BLaER1 (cell line): ENCODE data around the gene EVI5L.
"Not testable (repeated sequence)": the region's sequence is repeated elsewhere in the genome, so short reads cannot be mapped to it uniquely, and the experiment has no call there.

ENCODE experiments used
- H3K27ac ChIP-seq: shearing (Covaris generic); formaldehyde crosslinking; 2 replicates; pipeline ENCODE4 v1.8.1; 2022
- H3K27me3 ChIP-seq: shearing (Covaris generic); formaldehyde crosslinking; 2 replicates; pipeline ENCODE4 v1.8.1; 2022
- H3K36me3 ChIP-seq: shearing (Covaris generic); formaldehyde crosslinking; 2 replicates; pipeline ENCODE4 v1.8.1; 2022
- H3K4me1 ChIP-seq: shearing (Covaris generic); formaldehyde crosslinking; 2 replicates; pipeline ENCODE4 v1.8.1; 2022
- H3K4me2 ChIP-seq: shearing (Covaris generic); formaldehyde crosslinking; 2 replicates; pipeline ENCODE4 v1.8.1; 2022
- H3K4me3 ChIP-seq: shearing (Covaris generic); formaldehyde crosslinking; 2 replicates; pipeline ENCODE4 v1.8.1; 2022
- H3K9ac ChIP-seq: shearing (Covaris generic); formaldehyde crosslinking; 2 replicates; pipeline ENCODE4 v1.8.1; 2022
- H3K9me3 ChIP-seq: shearing (Covaris generic); formaldehyde crosslinking; 2 replicates; pipeline ENCODE4 v1.8.1; 2022
- H4K20me1 ChIP-seq: shearing (Covaris generic); formaldehyde crosslinking; 2 replicates; pipeline ENCODE4 v1.8.1; 2022
- Cebpa-rat ChIP-seq: shearing (Covaris generic); IDR thresholded peaks from 2 replicates; pipeline ENCODE4 v1.8.1; 2022

The EVI5L gene

DNA sequence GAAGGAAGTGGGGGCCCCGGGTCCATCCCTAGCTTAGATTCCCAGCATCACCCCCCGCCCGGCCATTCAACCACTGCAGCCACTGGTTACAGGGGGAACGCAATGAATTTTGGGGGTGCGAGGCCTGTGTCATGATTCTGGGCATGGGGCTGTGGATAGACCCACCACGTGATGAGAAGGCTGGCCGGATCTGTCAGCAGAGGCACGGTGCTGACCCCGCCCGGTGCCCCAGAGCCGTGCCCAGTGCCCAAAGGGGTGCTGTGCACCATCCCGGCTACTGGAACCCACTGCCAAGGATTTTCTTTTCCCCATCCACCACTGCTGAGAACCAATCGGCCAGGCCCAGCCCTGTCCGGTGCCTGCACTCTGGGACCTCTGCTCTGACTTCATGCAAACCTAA lies 39.6 kb upstream of the EVI5L start:
- H3K4me1 ChIP-seq = peaks cover 21% of the 10 kb centered on the region; the same call in 1 of the 2 replicates
- H3K9me3 ChIP-seq = peaks cover 7% of the 10 kb centered on the region
- no peak overlapping the region for H3K9ac ChIP-seq
- no peak overlapping the region for H3K4me3 ChIP-seq
- peaks cover 9% of the 10 kb centered on the region; the same call in 1 of the 2 replicates for H4K20me1 ChIP-seq
- no peak for TF ChIP-seq Cebpa-rat
- H3K27ac ChIP-seq = no peak overlapping the region
- H3K27me3 ChIP-seq = peaks cover 42% of the 10 kb centered on the region
- H3K4me2 ChIP-seq = no peak overlapping the region
- no peaks in the 10 kb centered on the region for H3K36me3 ChIP-seq

DNA sequence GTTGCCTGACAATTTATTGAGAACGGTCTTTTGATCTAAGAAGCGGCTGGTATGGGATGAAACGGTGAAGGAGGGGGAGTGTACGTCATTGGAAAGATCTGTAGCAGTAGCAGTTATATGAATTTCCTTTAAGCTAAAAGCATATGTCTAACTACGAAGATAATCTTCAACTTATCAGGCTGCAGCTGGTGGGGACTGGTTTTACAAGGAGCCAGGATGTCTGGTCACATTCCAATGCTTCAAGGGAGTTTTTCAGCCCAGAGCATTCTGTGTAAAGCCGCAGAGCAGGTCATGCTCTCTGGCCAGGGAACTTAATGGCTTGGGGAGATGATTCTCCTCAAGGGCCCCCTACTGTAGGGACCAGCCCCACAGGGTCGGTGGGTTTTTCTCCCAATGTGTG lies 37.7 kb upstream of the EVI5L start:
- TF ChIP-seq Cebpa-rat = no peak
- Histone ChIP-seq H3K9me3 (peaks cover 7% of the 10 kb centered on the region), H4K20me1 (peaks cover 9% of the 10 kb centered on the region; the same call in 1 of the 2 replicates), H3K4me3 (no peak overlapping the region), H3K27ac (no peak overlapping the region), H3K4me1 (peaks cover 22% of the 10 kb centered on the region; the same call in 1 of the 2 replicates), H3K36me3 (no peaks in the 10 kb centered on the region), H3K27me3 (peaks cover 35% of the 10 kb centered on the region), H3K4me2 (peak overlapping the region; percentile 22), H3K9ac (no peak overlapping the region)

DNA sequence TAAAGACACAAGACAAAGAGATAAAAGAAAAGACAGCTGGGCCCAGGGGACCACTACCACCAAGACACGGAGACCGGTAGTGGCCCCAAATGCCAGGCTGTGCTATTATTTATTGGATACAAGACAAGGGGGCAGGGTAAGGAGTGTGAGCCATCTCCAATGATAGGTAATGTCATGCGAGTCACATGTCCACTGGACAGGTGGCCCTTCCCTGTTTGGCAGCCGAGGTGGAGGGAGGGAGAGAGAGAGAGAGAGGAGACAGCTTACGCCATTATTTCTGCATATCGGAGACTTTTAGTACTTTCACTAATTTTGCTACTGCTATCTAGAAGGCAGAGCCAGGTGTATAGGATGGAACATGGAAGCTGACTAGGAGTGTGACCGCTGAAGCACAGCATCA lies 37.3 kb upstream of the EVI5L start:
- H3K27ac ChIP-seq, H3K9me3 ChIP-seq, H3K9ac ChIP-seq, H4K20me1 ChIP-seq, H3K4me3 ChIP-seq, H3K36me3 ChIP-seq: not testable (repeated sequence)
- H3K4me1 ChIP-seq = peaks cover 26% of the 10 kb centered on the region; the same call in 1 of the 2 replicates
- peak overlapping the region; percentile 22 for H3K4me2 ChIP-seq
- H3K27me3 ChIP-seq = peaks cover 31% of the 10 kb centered on the region

DNA sequence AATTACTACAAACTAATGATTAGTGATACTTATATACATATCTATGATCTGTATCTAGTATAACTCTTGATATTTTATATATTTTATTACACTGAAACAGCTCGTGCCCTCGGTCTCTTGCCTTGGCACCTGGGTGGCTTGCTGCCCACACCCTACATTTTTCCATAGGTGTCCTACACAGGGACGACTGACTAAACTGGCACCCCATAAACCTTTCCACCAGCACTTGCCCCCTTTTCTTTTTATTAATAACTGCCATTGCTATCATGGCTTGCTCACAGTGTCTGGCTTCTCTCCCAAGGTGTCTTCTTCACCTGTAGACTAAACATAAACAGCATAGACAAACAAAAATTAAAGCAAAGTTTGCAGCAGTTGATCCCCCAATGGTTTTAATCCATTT lies 36.5 kb upstream of the EVI5L start:
- Histone ChIP-seq H3K9me3 (peaks cover 7% of the 10 kb centered on the region), H3K36me3 (no peaks in the 10 kb centered on the region), H3K4me2 (no peak overlapping the region), H4K20me1 (no peaks in the 10 kb centered on the region; the same call in 1 of the 2 replicates), H3K4me1 (peaks cover 26% of the 10 kb centered on the region; the same call in 1 of the 2 replicates), H3K9ac (no peak overlapping the region), H3K27ac (no peak overlapping the region), H3K4me3 (no peak overlapping the region), H3K27me3 (peaks cover 23% of the 10 kb centered on the region)
- TF ChIP-seq Cebpa-rat = no peak

DNA sequence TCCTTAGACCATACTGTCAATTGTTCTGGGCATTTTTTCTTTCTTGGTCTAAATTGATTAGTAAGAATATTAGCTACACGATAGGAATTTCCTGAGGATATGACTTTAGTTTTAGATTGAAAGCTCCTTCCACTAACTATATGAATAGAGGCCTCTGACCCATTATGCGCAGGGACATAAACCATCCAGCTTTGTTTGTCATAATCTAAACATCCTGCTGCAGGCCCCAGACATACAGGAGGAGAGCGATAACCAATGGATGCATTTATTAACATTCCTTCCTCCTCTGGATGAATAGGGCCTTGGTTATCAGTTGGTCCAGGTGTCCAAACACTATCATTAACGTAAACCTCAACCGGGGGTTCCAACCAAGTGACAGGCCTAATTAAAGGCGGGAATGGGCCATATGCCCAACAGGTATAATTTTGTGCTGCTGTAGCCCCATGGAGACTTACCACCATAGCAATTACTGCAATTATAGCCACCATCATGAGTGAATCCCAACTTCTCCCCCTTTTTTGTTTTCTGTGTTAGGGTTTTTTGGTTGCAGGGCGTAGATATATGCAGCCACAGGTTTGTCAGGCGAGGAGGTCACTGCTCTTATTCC lies 34.4 kb upstream of the EVI5L start:
- H3K4me3 ChIP-seq = no peak overlapping the region
- H3K4me2 ChIP-seq = no peak overlapping the region
- no peaks in the 10 kb centered on the region for H3K36me3 ChIP-seq
- H4K20me1 ChIP-seq = no peaks in the 10 kb centered on the region; the same call in 1 of the 2 replicates
- TF ChIP-seq Cebpa-rat = no peak
- H3K27me3 ChIP-seq = peaks cover 12% of the 10 kb centered on the region
- peaks cover 34% of the 10 kb centered on the region for H3K4me1 ChIP-seq
- no peak overlapping the region for H3K9ac ChIP-seq
- no peak overlapping the region for H3K27ac ChIP-seq
- H3K9me3 ChIP-seq = peaks cover 7% of the 10 kb centered on the region

DNA sequence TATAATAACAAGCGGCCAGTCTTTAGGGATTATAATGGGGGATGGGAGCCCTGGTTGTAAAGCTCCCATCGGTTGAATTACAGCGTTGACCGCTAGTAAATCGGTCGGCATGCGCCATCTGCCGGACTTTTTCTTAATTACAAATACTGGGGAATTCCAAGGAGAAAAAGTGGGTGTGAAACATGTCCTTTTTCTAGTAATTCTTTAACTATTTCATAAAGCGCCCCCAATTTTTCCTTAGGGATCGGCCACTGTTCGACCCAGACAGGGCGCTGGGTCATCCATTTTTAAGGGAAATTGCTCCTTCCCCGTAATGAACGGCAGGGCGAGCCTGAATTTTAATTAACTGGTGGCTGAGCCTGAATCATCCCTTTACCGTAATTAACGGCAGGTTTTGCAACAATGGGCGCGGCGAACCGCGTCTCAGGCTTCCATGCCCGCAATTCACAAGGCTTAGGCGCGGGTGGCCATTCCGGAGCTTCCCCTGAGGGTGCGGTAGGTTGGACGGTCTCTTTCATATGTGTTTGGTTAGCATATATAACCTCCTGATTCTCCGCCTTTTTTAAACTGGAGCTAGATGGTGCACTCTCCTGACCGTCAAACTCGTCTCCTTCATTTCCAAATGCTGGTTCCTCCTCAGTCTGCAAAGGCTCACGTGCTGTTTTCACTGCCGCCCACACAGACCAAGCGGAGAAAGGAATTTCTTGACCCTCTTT lies 30.2 kb upstream of the EVI5L start:
- H3K4me2 ChIP-seq = peak overlapping the region; percentile 47
- H3K27ac ChIP-seq = no peak overlapping the region
- no peak for TF ChIP-seq Cebpa-rat
- peaks cover 19% of the 10 kb centered on the region for H3K27me3 ChIP-seq
- H3K36me3 ChIP-seq = no peaks in the 10 kb centered on the region
- no peaks in the 10 kb centered on the region for H4K20me1 ChIP-seq
- peaks cover 8% of the 10 kb centered on the region for H3K9me3 ChIP-seq
- peaks cover 19% of the 10 kb centered on the region for H3K4me1 ChIP-seq
- 0 out of 2 replicates have a peak overlapping the region, but pooled peaks have one; percentile 15 for H3K4me3 ChIP-seq
- H3K9ac ChIP-seq = no peak overlapping the region

DNA sequence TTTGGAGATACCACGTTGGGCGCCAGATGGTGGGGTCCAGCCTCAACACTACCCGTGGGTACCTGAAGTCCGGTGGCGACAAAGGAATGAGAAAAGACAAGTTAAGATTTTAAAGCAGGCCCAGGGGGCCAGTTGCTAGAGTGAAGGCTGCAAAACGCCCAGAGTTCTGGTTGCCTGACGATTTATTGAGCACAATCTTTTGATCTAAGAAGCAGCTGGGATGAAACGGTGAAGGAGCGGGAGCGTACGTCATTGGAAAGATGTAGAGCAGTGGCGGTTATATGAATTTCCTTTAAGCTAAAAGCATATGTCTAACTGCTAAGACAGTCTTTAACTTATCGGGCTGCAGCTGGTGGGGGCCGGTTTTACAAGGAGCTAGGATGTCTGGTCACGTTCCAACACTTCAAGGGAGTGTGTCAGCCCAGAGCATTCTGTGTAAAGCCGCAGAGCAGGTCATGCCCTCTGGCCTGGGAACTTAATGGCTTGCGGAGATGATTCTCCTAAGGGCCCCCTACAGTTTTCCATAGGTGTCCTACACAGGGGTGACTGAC lies 28.9 kb upstream of the EVI5L start:
- Histone ChIP-seq H3K4me2 (no peak overlapping the region), H3K36me3 (no peaks in the 10 kb centered on the region), H3K27me3 (peaks cover 19% of the 10 kb centered on the region), H3K4me1 (peaks cover 31% of the 10 kb centered on the region), H3K27ac (no peak overlapping the region), H3K9ac (no peak overlapping the region), H3K9me3 (peaks cover 8% of the 10 kb centered on the region), H3K4me3 (no peak overlapping the region), H4K20me1 (no peaks in the 10 kb centered on the region)
- no peak for TF ChIP-seq Cebpa-rat

DNA sequence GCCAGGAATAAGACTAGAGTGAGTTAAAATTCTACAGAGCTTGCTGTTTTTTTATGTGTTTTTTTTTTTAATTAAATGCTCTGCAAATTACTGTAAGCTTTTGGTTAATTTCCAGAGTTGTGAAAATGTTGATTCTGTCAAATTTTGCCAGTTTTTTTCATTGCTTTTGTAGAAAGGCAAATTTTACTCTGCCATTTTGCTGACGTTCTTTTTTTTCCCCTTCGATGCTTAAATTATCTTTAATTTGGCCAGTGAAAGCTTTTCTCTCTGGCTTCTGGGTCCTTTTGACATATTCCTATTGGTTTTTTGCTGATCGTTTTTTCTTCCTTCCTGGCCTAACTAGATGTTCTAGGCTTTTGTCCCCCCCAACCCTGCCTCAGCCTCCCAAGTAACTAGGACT lies 23.8 kb upstream of the EVI5L start:
- Histone ChIP-seq H3K4me1 (peaks cover 12% of the 10 kb centered on the region), H3K4me3 (no peak overlapping the region), H3K4me2 (0 out of 2 replicates have a peak overlapping the region, but pooled peaks have one; percentile 54), H4K20me1 (no peaks in the 10 kb centered on the region), H3K27ac (no peak overlapping the region), H3K27me3 (peaks cover 2% of the 10 kb centered on the region; the same call in 1 of the 2 replicates), H3K36me3 (no peaks in the 10 kb centered on the region), H3K9ac (no peak overlapping the region), H3K9me3 (peaks cover 16% of the 10 kb centered on the region)
- TF ChIP-seq Cebpa-rat = no peak

DNA sequence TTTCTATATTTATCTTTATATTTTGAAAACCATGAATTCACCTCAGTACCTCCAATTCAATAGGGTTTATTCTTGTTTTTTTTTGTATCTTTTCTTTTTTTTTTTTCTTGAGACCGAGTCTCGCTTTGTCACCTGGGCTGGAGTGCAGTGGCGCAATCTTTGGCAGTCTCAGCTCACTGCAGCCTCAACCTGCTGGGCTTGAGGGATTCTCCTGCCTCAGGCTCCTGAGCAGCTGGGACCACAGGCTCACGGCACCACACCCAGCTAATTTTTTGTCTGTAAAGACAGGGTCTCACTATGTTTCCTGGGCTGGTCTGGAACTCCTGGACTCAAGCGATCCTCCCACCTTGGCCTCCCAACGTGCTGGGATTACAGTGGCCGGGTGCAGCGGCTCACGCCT lies 23.1 kb upstream of the EVI5L start:
- Histone ChIP-seq H3K27me3 (no peaks in the 10 kb centered on the region), H3K27ac (no peak overlapping the region)

DNA sequence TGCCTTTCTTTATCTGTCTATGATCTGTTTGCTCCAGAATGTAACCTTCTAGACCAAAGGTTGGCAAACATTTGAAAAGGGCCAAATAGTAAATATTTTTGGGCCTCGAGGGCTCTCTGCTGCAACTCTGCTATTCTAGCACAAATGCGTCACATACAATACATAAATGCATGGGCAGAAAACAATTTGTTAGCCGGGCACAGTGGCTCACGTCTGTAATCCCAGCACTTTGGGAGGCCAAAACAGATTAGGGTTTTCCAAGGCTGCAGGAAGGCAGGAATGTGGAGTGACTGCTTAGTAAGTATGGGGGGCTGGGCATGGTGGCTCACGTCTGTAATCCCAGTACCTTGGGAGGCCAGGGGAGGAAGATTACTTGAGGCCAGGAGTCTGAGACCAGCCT lies 21.9 kb upstream of the EVI5L start:
- H3K4me1 ChIP-seq = peaks cover 12% of the 10 kb centered on the region
- H4K20me1 ChIP-seq = no peaks in the 10 kb centered on the region
- no peaks in the 10 kb centered on the region for H3K36me3 ChIP-seq
- no peaks in the 10 kb centered on the region for H3K27me3 ChIP-seq
- H3K27ac ChIP-seq = no peak overlapping the region
- peaks cover 32% of the 10 kb centered on the region for H3K9me3 ChIP-seq
- H3K9ac ChIP-seq = no peak overlapping the region
- no peak overlapping the region for H3K4me3 ChIP-seq
- no peak for TF ChIP-seq Cebpa-rat
- H3K4me2 ChIP-seq = no peak overlapping the region

More for the DNA sequence above, 23.1 kb upstream of the EVI5L start:
- no peak overlapping the region for H3K4me2 ChIP-seq
- H4K20me1 ChIP-seq = no peaks in the 10 kb centered on the region
- no peak for TF ChIP-seq Cebpa-rat
- H3K9me3 ChIP-seq = peaks cover 19% of the 10 kb centered on the region
- H3K4me1 ChIP-seq = peaks cover 12% of the 10 kb centered on the region
- H3K36me3 ChIP-seq = no peaks in the 10 kb centered on the region
- no peak overlapping the region for H3K4me3 ChIP-seq
- H3K9ac ChIP-seq = no peak overlapping the region
